GM18526 (cell line): ENCODE measurements around the gene BOD1.

Experiments
- POLR2A ChIP-seq: IDR thresholded peaks from 3 replicates; pipeline ENCODE4 v1.6.1; 2011; ENCODE audit not compliant: insufficient read length; ENCODE audit errors: extremely low read depth

Gene BOD1

DNA sequence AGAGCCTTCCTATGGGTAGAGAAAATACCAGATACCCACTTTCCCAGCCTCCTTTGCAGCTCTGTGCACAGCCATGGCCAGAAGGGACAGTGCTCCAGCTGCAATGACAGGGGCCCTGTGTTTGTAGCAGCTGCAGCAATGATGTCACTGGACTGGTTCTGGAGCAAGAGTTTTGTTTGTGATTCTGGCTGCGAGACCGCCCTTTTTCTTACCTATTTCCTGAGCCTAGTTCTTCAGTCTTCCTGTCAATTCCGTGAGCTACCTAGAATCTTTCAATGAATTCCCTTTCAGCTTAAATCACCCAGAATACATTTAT, 10.0 kb upstream of the BOD1 start:
- TF ChIP-seq POLR2A: no peak

DNA sequence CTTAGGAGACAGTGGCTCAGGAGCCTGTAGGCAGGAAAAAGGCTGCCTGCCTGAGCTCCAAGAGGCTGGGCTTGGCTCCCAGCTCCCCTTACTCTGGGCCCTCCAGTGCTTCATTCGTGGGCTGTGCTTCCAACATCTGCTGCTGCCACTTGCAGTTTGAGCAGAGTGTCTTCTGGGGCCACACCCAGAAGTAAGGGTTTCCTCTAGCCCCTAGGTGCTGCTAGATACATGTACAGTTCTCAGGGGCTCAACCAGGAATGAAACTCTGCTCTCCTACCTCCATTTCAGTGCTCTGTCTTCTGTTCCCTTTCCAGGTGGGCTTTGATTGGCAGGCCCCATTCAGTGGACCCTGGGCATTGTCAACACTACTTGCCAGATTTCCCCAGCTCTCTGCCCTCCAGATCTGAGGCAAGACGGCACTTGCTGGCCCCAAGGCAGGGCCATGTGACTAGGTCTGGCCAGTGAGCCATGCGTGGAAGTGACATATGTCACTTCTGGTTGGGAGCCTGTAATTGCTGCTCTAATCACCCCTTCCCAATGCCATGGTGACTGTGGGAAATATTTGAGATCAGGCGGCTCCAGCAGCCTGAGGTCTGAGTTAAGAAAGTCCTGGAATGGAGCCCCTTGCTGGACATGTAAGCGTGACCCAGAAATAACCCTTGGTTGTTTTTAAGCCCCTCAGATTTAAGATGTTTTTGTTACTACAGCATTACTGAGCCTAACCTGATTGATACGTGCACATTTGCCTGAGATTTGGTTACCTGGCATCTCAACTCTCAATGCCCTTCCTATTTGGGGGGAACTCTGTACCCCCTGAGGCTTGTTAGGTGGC, 9.4 kb upstream of the BOD1 start:
- TF ChIP-seq POLR2A: no peak

DNA sequence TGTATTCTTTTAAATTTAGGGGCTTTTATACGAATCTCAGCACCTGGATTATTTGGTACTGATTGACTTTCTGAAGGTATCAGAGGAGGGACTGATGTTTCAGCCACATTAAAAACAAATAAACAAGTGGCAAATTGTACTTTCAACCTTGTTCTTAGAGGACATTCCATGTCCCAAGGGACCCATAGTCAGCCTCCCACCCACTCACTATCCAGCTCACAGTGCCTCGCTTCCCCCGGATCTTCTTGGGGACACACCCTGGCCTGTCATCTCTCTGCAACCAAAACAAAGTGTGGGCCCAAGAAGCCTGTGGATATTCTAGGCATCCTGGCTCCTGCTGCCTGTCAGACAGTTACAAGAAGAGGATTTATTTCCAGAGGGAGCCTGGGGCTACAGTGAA, 8.8 kb upstream of the BOD1 start:
- TF ChIP-seq POLR2A: no peak

DNA sequence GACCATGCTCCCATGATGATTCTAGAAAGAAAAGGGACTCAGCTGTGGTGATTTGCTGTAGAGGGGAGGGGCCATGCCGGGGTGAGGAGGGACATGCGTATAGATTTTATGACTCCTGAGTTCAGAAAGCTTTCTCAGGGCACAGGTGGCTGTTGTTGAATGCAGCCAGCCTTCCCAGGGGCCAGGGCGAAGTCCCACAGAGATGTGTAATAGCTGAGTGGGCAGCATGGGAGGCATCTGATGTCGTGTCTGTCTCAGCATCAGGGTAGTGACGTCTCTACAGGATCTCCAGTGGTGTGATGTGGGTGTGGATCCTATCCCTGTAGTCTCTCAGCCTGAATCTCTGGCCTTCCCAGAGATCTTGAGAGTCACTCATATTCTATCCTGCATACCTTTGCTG, 7.8 kb upstream of the BOD1 start:
- TF ChIP-seq POLR2A: no peak

DNA sequence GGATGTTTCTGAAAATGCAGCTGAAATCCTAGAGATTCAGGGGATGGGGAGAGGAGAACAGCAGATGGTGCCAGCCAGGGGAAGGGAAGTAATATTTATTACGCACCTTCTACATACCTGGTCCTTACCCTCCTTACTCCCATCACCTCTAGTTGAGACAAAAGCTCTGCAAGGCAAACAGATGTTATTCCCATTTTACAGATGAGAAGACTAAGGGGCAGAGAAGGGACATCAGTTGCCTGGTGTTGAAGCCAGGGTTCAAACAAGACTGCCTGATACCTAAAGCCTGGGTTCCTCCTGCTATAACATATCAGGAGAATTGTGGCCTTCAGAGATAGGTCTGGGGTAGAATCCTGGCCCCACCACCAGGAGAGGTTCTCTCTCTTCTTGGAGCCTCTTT, 7.3 kb upstream of the BOD1 start:
- no peak for TF ChIP-seq POLR2A

DNA sequence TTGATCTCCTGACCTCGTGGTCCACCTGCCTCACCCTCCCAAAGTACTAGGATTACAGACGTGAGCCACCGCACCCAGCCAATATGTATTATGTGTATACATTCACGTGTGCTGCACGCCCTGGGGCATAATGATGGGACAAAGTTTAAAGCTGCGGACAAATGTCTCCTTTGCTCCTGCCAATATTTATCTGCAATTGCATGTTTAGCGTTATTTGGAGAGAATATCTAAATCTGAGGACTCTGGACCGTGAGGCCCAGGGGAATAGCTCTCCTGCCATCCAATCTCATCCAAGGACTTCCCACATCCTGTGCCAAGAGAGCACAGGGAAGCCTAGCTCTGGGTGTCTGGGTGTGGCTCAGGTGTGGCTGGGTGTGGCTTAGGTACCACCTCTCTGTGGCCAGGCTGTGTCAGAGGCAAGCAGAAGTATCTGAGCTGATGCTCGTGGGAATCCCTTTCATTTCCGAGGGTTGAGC, 6.9 kb upstream of the BOD1 start:
- no peak for TF ChIP-seq POLR2A

DNA sequence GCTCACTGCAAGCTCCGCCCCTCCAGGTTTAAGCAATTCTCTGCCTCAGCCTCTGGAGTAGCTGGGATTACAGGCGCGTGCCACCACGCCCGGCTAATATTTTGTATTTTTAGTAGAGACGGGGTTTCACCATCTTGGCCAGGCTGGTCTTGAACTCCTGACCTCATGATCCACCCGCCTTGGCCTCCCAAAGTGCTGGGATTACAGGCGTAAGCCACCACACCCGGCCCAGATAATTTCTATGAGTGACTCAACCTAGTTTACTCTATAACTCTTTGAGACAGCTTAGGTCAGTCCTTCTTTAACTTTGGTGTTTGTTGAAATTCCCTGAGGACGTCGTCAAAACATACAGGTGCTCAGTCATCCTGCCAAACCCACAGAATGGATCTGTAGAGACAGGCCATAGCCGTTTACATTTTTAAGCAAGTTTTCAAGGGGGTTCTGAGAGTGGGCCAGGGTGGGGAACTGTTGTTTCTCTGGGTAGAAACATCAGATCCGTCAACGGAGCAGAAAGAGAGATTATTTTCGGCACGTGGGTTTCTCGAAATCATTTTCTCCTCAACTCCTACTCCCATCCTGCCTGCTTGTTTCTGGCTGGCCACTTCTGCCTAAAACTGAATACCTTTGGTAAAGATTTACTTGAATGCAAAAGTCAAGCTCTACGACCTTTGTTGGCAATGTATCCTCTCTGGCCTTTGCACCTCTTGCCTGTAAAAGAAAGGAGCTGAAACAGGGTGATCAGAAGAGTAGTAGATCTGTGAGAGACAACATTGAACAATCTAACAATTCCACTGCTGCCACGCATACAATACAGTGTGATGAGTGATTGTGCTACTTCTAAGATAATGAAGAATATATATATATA, 6.0 kb upstream of the BOD1 start:
- TF ChIP-seq POLR2A: no peak

DNA sequence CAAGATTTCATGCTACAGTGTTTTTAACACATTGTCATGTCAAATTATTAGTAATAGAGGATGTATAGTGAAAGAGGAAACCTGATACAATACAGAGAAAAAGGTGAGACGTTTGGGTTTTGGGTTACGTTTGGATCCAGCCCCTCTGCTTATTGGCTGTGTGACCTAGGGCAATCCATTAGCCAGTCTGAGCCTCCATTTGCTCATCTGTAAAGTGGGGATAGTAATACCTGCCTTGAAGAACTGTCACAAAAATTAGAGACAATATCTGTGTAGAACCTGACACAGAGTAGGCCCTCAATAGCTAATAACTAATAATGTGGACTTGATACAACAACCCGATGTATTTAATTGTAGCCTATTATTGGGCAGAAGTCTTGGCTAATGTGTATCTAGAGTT, 4.3 kb upstream of the BOD1 start:
- TF ChIP-seq POLR2A: no peak

DNA sequence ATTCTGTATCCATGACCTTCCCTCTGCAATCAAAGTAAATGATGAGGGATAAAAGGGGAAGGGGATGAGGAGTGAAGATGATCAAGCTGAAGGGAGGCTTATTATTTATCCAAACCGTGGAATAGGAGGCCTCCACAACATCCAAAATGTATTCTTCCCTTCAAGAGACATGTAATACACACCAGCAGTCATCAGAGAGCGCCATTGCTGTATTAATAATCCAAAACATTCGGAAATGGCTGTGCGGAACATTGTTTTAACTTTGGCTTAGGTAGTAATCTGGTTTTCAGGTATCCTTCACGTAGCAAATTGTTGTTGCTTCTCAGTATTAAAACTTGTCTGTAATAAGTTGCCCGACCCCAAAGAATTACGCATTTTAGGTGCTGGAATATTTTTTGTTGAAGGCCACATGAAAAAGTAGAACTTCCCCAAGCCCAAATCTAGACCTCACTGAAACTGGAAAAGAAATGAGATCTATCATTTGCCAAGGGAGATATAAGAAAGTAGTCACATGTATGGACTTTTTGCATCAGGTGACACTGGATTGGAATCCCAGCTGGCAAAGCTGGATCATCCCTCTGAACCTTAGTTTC, 2.6 kb upstream of the BOD1 start:
- no peak for TF ChIP-seq POLR2A

DNA sequence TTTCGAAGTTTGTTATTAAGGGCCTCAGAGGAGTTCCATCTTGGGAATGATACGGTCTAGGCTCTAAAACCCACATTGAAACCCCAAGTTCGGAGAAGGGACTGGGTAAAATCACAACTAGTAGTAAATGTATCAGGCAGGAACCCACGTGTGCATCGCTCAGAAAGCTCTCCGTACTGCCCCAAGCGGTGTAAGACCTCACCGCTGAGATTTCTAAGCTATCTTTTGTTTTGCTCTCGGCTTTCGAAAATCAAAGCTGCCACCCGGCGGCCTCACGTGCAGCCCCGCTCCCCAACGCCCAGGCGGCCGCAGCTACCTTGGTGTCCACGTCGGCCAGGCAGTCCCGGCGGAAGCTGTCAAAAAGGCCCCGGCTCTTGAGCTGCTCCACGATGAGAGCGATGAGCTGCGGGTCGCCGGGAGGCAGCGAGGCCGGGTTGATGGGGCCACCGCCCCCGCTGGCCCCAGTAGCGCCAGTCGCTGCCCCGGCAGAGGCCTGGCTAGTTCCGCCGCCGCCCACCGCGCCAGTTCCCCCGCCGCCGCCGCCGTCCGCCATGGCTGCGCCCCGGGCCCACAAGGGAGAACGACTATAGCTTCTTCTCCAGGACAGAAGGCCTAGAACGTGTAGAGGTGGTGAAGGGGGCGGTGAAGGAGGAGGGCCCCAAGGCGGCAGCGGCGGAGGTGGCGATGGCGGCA, 420 bp downstream of the BOD1 start:
- TF ChIP-seq POLR2A: peak; percentile 24

DNA sequence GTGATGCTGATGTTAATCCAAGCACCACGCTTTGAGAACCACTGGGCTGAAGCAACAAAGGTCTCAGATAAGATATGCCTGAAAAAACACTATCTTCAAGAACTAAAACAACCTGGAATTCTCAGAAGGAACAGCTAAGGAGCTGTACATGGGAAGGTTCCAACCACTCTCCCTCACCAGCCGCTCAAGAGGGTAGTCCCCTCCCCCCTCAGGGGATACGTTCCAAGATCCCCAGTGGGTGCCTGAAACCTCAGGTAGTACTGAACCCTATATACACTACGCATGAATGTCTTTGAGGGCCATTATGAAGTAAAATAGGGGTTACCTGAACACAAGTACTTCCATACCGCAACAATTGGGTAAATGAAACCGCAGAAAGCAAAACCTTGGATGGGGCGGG, 1.9 kb downstream of the BOD1 start:
- no peak for TF ChIP-seq POLR2A

DNA sequence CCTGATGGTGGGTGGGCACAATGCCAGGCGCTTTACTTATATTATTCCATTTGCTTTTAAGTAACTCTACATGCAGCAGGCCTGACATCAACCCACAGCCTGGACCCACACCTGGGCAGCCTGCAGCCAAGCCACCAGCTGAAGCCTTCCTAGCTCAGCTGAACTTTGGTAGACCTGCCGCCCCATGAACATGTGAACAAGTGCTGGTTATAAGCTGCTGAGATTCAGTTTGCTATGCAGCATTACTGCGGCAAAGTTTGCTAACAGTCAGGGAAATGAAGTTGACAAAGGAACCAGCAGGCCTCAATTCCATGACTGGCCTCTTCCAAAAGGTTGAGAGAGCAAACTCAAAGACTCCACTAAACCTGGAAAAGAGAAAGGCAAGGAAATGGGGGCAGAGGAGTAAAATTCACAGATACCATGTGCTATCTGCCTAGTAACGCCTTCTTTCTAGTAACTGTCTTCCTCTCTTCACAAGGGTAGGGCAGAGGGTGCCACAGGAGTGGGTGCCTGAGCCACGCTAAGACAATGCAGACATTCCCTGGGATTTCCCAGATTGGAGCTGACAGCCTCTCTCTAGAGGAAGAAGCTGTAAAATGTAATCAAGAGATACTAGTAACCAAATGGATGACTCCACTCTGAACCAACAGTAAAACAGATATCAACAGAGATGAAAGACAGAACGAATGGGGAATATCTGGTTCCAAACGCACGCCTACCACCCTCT, 2.9 kb downstream of the BOD1 start:
- TF ChIP-seq POLR2A: no peak

DNA sequence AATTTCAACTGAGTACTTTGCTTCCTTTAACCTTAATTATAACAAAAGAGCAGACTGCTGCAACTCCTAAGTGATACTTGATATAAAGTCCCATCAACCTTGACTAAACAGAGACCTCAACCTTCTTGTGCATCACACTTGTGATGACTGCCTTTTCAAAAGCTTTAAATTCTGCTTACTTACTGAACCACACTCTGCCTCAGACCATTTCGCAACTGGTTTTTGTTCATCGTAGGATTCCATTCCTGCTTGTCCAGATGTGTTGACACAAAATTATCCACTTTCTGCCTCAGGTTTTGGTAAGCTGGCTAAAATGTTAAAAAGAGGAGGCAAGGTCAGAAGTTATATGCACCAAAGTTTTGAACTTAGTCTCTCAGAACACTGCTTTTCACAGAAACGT, 3.5 kb downstream of the BOD1 start:
- no peak for TF ChIP-seq POLR2A

DNA sequence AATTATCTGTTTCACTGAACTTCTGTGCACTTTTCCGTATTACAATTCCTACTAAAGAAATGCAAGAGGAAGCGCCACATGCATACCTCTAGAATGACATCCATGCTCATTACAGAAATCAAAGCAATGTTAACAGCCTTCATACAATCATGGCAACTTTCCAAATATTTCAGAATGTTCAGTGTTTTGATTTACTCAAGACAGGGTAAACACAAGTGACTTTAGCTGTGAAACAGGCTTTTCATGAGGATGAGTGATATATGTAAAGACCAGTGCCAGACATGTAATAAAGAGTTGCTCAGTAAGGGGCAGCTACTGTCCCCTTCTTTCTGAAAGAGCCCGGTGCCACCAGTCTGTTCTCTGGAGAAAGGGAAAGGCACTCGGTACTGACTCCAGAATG, 4.7 kb downstream of the BOD1 start:
- no peak for TF ChIP-seq POLR2A

DNA sequence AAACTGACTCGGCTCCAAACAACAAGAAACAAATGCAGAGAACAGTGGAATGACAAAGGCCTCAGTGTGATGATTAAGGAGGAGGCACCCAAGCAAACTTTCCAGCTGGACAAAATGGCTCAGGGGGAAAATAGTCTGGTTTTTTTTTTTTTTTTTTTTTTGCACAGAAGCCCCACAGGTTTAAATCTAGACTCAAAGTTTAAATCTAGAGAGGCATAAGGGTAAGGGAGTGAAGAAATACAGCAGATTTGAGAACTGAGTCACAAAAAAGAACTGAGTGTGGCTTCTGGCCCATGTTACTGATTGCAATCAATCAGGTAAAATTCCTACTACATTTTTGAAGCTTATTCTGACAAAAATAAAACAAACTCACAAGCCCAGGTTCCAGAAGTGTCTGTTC, 12.3 kb downstream of the BOD1 start:
- TF ChIP-seq POLR2A: no peak
